AG09319 (cell line): ENCODE results near the gene GDE1.

Source experiments
- DNase-seq: peaks from one replicate; pipeline ENCODE4 v3.0.0-alpha.2; 2010; ENCODE audit warnings: low read depth; ENCODE audit errors: extremely low read depth
- CTCF ChIP-seq: IDR thresholded peaks from 2 replicates; pipeline ENCODE4 v1.5.1; 2011; ENCODE audit warnings: low read depth, mild to moderate bottlenecking, inconsistent platforms, low read length, moderate library complexity

GDE1 gene

GRCh38 chr16:19515757-19516156 is 6.1 kb downstream of the GDE1 start:
- DNase-seq: no peak
- no peak for TF ChIP-seq CTCF

- TF ChIP-seq CTCF: no peak
- DNase-seq: no peak
Measured at GRCh38 chr16:19513377-19514053, 8.4 kb downstream of the GDE1 start.

GRCh38 chr16:19512297-19512696 is 9.6 kb downstream of the GDE1 start:
- no peak for DNase-seq
- TF ChIP-seq CTCF: no peak

- TF ChIP-seq CTCF: no peak
- DNase-seq: no peak
Measured at GRCh38 chr16:19507867-19508266, 14.0 kb downstream of the GDE1 start.

GRCh38 chr16:19506965-19507364 is 14.9 kb downstream of the GDE1 start:
- no peak for TF ChIP-seq CTCF

GRCh38 chr16:19505600-19506303 is 16.1 kb downstream of the GDE1 start:
- TF ChIP-seq CTCF: no peak
- no peak for DNase-seq

More at GRCh38 chr16:19506965-19507364, 14.9 kb downstream of the GDE1 start:
- DNase-seq: no peak

GRCh38 chr16:19503461-19504075 is 18.3 kb downstream of the GDE1 start:
- DNase-seq: no peak
- TF ChIP-seq CTCF: no peak
